ENCODE results near the gene FBP2. TPM values are rescaled to one million over a fixed set of nuclear protein-coding genes. Genes with fewer than 3 reads are reported as not detected.

FBP2 gene
- total and polyA plus RNA-seq, 2 experiments from 2014 or later: not detected

DNA sequence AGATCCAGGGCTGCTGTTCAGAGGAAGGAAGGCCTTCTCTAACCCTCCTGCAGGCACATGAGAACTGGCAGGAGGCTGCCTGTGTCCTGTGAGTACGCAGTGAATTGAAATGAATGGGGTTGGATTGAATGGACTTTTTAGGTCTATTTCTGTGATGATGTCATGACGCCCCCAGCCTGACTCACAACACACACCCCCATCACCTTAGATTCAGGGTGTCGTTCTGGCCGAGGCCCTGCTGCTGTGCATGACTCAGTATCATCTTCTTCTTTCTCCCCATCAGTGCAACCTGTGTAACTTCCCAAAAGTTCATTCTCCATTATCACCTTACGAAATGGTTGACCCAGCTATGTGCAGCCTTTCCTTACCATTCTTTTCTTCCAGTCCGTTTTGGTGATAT, 33.4 kb downstream of the FBP2 start (continued):
- TF ChIP-seq ZNF462 (CRISPR knock-in tag; IDR thresholded peaks at IDR 0.05): no peak

DNA sequence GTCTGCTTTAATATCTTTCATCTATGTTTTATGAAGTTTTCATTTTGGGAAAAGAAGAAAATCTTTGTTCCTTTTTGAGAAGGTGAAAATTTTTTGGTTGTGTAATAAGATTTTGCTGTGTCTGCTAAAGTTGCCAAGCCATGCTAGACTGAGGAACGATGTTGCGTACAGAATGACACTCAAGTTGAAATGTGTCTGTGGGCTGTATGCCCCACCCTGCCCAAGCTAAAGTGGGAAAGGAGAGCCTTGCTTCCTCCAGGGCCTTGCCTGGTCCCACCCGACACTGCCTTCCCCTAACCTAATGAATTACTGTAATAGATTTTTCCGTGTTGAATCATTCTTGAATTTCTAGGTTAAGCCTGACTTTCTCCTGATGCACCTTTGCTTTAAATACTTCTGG, 36.2 kb downstream of the FBP2 start:
- TF ChIP-seq EZH2 (IDR thresholded peaks at IDR 0.05; ENCODE audit: low read depth, unreplicated experiment) (no peak), ZNF462 (CRISPR knock-in tag; IDR thresholded peaks at IDR 0.05) (no peak)
- TF ChIP-seq, protein P1, sequence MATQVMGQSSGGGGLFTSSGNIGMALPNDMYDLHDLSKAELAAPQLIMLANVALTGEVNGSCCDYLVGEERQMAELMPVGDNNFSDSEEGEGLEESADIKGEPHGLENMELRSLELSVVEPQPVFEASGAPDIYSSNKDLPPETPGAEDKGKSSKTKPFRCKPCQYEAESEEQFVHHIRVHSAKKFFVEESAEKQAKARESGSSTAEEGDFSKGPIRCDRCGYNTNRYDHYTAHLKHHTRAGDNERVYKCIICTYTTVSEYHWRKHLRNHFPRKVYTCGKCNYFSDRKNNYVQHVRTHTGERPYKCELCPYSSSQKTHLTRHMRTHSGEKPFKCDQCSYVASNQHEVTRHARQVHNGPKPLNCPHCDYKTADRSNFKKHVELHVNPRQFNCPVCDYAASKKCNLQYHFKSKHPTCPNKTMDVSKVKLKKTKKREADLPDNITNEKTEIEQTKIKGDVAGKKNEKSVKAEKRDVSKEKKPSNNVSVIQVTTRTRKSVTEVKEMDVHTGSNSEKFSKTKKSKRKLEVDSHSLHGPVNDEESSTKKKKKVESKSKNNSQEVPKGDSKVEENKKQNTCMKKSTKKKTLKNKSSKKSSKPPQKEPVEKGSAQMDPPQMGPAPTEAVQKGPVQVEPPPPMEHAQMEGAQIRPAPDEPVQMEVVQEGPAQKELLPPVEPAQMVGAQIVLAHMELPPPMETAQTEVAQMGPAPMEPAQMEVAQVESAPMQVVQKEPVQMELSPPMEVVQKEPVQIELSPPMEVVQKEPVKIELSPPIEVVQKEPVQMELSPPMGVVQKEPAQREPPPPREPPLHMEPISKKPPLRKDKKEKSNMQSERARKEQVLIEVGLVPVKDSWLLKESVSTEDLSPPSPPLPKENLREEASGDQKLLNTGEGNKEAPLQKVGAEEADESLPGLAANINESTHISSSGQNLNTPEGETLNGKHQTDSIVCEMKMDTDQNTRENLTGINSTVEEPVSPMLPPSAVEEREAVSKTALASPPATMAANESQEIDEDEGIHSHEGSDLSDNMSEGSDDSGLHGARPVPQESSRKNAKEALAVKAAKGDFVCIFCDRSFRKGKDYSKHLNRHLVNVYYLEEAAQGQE (IDR thresholded peaks at IDR 0.05; ENCODE audit: unreplicated experiment): no peak
- Mint-ChIP-seq H3K36me3 (ENCODE audit: low read depth) (peaks cover 7% of the 10 kb centered on the region; the same call in 2 of the 3 replicates), H3K9me3 (no peaks in the 10 kb centered on the region), H3K4me1 (no peaks in the 10 kb centered on the region; the same call in 2 of the 3 replicates), H3K27me3 (ENCODE audit: insufficient read depth, low read depth, poor library complexity) (peaks cover 6% of the 10 kb centered on the region), H3K27ac (no peak overlapping the region), H3K4me3 (no peak overlapping the region)
- H3K27ac ChIP-seq (ENCODE audit: low read depth): no peak overlapping the region
- H3K27me3 ChIP-seq (ENCODE audit: insufficient read depth): no peaks in the 10 kb centered on the region
- no peak overlapping the region for H2AFZ ChIP-seq
- H3K4me3 ChIP-seq: no peak overlapping the region
- DNase-seq (ENCODE audit: low spot score): no peak
- no peaks in the 10 kb centered on the region for H3K9me2 ChIP-seq (ENCODE audit: insufficient read depth)
- no peaks in the 10 kb centered on the region for H3F3A ChIP-seq (replicated peaks; ENCODE audit: low read depth)
- peaks cover 3% of the 10 kb centered on the region; the same call in 1 of the 2 replicates for H3K4me1 ChIP-seq (ENCODE audit: insufficient read depth)
- peaks cover 8% of the 10 kb centered on the region for H4K20me1 ChIP-seq (replicated peaks; ENCODE audit: insufficient read depth)
- no peak for ATAC-seq
- H3K4me2 ChIP-seq: no peak overlapping the region
- peaks cover 28% of the 10 kb centered on the region for H3K79me2 ChIP-seq (replicated peaks; ENCODE audit: insufficient read depth)
- no peaks in the 10 kb centered on the region for H3K36me3 ChIP-seq (ENCODE audit: insufficient read depth)
